K562 treated with DMSO at 1 percent for 48 hours (cell line): ENCODE results near the gene EDEM1. TPM values are rescaled to one million over a fixed set of nuclear protein-coding genes. Genes with fewer than 3 reads are reported as not detected.

Experiments used
- total RNA-seq: library from RNA; unstranded; fragments of 300-600 nt; gene quantifications from 2 replicates; pipeline ENCODE4 v1.2.3, GENCODE V29; 2022; ENCODE audit warnings: low replicate concordance; ENCODE audit errors: extremely low read depth

EDEM1 gene
- not detected in 2 replicates for total RNA-seq

GRCh38 chr3:5187156-5187919 is at the start of gene EDEM1:
TSS of gene EDEM1 (plus strand) at chr3:5187707. CDS start at chr3:5187806, 99 bp downstream.

Other genes with a start within 250 kb of the EDEM1 start
- not detected in 2 replicates for gene BHLHE40, start 208.3 kb upstream of the EDEM1 start, total RNA-seq
- gene ARL8B, start 65.4 kb upstream of the EDEM1 start, total RNA-seq: not detected in 2 replicates